Activated T-cell treated with anti-CD3 and anti-CD28 coated beads, Interleukin-2, amount 50 U/mL, for 72 hours (primary cell): ENCODE results near the gene METAP1D. TPM values are rescaled to one million over a fixed set of nuclear protein-coding genes. Genes with fewer than 3 reads are reported as not detected.
"Not testable (repeated sequence)": the region's sequence is repeated elsewhere in the genome, so short reads cannot be mapped to it uniquely, and the experiment has no call there.

Source experiments
- ATAC-seq, 2 donors: fragments of 150-1000 bp; cut with Tn5 transposase; replicated peaks in 1 of 2; 2 replicates each; pipeline ENCODE4 v1.10.0; 2021; ENCODE audit warnings: moderate library complexity in 2 of 2, mild to moderate bottlenecking in 1 of 2
- DNase-seq, 2 donors: peaks; one replicate each; pipeline ENCODE4 v3.0.0; 2021 to 2022; ENCODE audit warnings: mixed read lengths in 1 of 2
- H3K27ac Mint-ChIP-seq: one replicate; pipeline ENCODE4 v1.8.0; 2022; ENCODE audit warnings: mild to moderate bottlenecking, moderate library complexity, mixed read lengths
- H3K27me3 Mint-ChIP-seq: one replicate; pipeline ENCODE4 v1.8.0; 2022; ENCODE audit warnings: low read depth, mixed read lengths
- H3K36me3 Mint-ChIP-seq, 2 donors: one replicate each; pipeline ENCODE4 v1.8.0; 2022; ENCODE audit warnings: mixed read lengths in 2 of 2, mild to moderate bottlenecking in 1 of 2; ENCODE audit not compliant: insufficient read depth in 2 of 2
- H3K4me1 Mint-ChIP-seq: one replicate; pipeline ENCODE4 v1.8.0; 2022; ENCODE audit warnings: low read depth, mixed read lengths
- H3K4me3 Mint-ChIP-seq, 2 donors: one replicate each; pipeline ENCODE4 v1.8.0; 2022; ENCODE audit warnings: mild to moderate bottlenecking in 2 of 2, mixed read lengths in 2 of 2, moderate library complexity in 2 of 2
- H3K9me3 Mint-ChIP-seq, 2 donors: one replicate each; pipeline ENCODE4 v1.8.0; 2022; ENCODE audit warnings: mixed read lengths in 2 of 2
- total RNA-seq, 2 donors: library from RNA; stranded (reverse); gene quantifications; one replicate each; pipeline ENCODE4 v1.2.3, GENCODE V29; 2022

METAP1D gene
- total RNA-seq, 2 donors from 2014 or later = 4.4 to 9.9 TPM

DNA sequence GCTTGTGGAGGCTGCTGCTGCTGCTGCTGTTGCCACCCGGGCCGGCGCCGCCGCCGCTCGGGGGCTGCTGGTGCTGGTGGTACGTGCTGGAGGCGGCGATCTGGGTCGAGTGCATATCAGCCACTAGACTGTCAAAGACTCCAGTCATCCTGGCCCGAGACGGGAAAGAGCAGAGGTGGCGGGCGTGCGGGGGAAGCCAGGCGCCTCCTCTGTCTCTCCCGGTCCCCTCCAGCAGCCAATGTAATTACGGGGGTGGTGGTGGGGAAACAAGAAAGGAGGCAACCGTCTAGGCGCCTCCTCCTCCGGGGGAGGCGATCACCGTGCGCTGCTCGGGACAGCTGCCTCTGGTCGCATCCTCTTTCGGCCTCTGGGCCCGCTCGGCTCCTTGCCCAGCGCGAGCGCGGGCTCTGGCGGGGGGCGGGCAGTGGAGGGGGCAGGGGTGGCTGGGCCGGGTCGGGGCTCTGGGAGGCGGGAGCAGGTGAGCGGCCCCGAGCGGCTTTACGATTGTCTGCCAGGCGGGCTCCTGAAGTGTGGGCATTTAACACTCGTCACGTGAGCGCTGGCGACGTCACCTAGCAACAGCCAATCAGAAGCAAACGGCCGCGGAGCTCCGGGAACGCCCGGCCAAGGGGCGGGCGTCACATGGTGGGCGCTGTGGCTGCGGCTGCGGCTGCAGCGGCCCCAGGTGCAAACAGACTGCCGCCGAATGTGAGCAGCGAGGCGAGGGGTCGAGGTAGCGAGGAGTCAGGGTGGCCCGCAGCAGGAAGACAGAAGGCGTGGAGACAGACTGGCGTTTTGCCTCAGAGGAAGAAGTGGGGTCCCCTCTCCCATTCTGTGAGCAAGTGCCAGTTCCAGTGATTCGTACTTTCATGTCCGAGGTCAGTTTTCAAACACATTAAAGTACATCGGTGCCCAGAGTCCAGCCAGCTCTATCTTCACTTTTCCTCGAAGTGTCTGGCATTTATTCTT is 102.9 kb downstream of the METAP1D start, which contains the start of gene DLX2:
Gene DLX2 (minus strand): TSS at position 510 of the 969 bp plus-strand sequence. CDS start 362 bp downstream, at position 148.
- peaks cover 67% of the 10 kb centered on the region for H3K4me1 Mint-ChIP-seq
- peaks cover 78% of the 10 kb centered on the region for H3K27me3 Mint-ChIP-seq
- H3K36me3 Mint-ChIP-seq = peaks cover 3 to 5% of the 10 kb centered on the region in 2 donors
- no peaks in the 10 kb centered on the region for H3K9me3 Mint-ChIP-seq
- peak within 1 kb of the TSS; percentile 85 to 90 for H3K4me3 Mint-ChIP-seq
- ATAC-seq = peak; percentile 63 to 64
- DNase-seq = peak; percentile 74 to 78
- peak within 1 kb of the TSS; percentile 75 for H3K27ac Mint-ChIP-seq

DNA sequence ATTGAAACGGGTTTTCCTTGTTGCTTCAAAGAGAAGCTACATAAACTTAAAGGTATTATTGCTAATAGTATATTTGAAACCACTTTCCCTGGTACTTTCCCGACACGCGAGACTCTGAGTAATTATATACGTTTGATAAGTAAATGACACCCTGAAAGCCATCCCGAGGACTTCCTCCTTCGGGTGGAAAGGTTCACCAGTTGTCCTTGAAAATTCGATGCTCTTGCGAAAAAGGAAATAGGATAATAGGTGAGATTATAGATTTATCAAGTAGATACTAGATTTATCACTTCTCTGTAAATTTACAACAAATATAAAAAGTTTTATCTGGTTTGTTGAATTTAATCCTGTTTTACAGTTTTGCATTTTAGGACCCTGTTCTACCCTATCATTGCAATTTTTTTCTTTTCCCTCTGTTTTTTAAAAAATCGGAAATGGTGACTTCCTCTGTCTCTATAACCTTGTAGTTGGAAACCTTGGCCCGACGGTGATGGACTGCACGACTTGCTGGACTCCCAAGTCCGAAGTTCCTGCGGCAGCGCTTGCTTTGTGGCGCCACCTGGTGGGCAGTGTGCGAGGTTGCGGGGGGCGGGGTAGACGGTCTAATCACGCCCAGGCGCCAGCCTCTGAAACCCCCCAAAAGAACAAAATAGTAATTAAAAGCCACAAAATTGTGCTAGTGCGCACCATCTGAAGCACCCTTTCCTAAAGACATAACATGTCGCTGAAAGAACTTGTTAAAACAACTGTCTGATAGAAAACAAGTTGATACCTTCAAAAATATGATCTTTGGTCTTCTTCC is 103.9 kb downstream of the METAP1D start:
- no peaks in the 10 kb centered on the region for H3K9me3 Mint-ChIP-seq
- H3K27me3 Mint-ChIP-seq = peaks cover 79% of the 10 kb centered on the region
- H3K36me3 Mint-ChIP-seq = peaks cover 3 to 4% of the 10 kb centered on the region in 2 donors
- DNase-seq (peak; percentile 80 to 89), ATAC-seq (peak; percentile 17 to 30)
- H3K27ac Mint-ChIP-seq = peak overlapping the region; percentile 75
- H3K4me1 Mint-ChIP-seq = peaks cover 68% of the 10 kb centered on the region
- H3K4me3 Mint-ChIP-seq = peak overlapping the region; percentile 85 to 90

DNA sequence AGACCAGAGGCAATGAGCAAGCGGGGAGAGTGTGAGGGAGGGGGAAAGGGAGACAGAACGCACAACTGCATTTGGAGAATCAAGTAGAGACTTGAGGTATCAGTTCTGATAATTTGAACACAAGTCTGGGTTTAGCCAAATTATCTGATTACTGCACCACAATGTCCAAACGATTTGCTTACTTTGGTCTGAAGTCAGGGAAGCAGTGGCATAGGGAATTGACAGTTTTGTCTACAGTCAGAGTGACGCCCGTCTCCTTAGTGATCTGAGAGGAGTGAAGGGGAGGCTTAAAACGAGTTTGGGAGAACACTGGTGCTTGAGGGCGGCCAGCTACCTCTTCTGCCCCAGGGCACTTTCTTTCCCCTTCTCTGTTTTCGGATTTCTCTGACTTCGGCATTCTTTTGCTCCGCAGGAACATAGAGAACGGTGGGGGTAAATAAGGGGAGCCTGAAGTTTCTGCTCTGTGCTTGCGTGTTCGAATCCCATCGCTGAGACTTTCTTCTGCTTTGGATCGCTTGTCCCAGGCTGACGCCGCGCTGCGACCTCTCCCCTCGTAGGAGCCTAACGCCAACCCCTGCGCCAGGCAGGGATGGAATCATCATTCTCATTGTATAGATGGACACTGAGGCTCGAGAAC is 105.8 kb downstream of the METAP1D start:
- Mint-ChIP-seq H3K4me1 (peaks cover 60% of the 10 kb centered on the region), H3K27me3 (peaks cover 90% of the 10 kb centered on the region), H3K4me3 (peak overlapping the region; percentile 77 to 78), H3K9me3 (no peaks in the 10 kb centered on the region), H3K27ac (no peak overlapping the region), H3K36me3 (peaks cover 2 to 4% of the 10 kb centered on the region in 2 donors)
- DNase-seq (no peak), ATAC-seq (no peak)

DNA sequence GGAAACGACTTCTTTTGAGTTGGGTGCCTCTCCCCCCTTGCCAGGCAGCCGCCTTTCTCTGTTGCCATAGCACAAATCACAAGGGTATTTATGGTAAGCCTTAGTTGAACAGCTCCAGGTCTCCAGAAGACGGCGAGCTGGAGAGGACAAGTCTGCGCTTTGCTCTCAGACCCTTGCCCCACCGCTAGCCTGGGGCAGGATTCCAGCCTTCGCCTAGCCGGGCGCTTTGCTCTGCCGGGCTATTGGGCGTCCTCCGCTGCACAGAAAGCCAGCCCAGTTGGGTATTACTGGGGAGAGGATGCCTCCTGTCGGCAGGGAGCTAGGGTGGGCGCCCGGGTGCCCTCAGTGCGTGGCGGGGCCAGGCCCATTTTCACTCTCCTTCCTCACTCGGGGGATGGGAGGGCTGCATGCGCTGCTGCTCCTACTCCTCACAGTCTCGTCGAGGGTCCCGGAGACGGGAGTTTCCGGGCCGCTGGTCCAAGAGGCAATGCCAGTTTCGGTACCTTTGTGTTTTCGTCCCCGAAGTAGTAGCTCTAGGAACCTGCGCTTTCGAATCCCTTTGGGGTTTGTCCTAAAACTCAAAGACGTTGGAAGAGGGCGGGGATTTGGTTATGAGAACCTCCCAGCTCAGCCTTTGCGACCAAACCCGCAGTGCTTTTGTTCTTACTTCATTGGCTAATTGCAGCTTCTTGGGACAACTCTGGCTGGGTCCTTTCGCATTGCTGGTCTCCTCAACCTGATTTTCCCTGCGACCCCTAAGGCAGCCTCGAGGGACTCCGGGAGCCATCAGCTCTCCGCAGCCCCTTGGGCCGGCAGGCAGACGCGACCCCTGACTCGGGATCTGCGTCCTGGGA is 106.6 kb downstream of the METAP1D start:
- Mint-ChIP-seq H3K27ac (no peak overlapping the region), H3K9me3 (no peaks in the 10 kb centered on the region), H3K36me3 (peaks cover 2 to 4% of the 10 kb centered on the region in 2 donors), H3K27me3 (peaks cover 83% of the 10 kb centered on the region), H3K4me1 (peaks cover 56% of the 10 kb centered on the region), H3K4me3 (peak overlapping the region; percentile 77 to 78)
- ATAC-seq = peak; percentile 44 to 49
- peak; percentile 69 for DNase-seq

DNA sequence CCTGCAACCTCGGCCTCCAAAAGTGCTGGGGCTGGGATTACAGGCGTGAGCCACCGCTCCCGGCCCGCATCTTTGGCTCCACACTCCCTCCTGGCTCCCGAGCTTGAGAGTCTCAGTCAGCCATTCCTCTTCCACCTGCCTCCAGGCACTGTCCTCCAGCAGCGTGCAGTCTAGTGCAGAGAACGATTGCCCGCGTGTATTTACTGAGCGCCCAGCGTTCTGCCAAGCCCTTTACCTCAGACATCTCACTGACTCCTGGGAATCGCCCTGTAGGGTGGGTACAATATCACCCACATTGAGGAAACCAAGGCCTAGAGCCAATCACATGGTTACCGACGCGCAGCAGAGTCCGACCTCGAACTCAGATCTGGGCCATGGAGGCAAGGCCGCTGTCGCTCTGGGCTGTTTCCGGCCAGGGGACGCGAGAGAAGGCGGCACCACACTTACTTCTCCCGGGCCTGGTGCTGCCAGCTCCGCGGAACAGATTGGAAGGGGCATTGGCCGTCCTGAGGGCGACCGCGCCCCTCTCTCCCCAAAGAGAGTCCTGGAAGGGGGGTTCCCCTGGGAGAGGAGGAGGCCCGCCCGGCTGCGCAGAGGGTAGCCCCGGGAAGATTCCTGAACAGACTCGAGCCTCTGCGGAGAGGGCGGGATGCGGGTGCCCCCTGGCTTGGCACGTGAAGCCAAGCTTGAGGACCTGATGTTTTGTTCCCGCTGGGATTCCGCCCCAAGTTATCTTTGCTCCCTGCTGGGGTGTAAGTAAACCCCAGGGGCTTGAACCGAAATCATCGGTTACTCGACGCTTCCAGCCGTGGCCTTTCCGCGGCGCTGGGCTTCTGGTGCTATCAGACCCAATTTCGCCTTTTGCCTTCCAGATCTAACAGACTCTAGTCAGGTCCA is 108.2 kb downstream of the METAP1D start:
- peaks cover 81% of the 10 kb centered on the region for H3K27me3 Mint-ChIP-seq
- no peak overlapping the region for H3K27ac Mint-ChIP-seq
- H3K36me3 Mint-ChIP-seq = peaks cover 0 to 4% of the 10 kb centered on the region in 2 donors

DNA sequence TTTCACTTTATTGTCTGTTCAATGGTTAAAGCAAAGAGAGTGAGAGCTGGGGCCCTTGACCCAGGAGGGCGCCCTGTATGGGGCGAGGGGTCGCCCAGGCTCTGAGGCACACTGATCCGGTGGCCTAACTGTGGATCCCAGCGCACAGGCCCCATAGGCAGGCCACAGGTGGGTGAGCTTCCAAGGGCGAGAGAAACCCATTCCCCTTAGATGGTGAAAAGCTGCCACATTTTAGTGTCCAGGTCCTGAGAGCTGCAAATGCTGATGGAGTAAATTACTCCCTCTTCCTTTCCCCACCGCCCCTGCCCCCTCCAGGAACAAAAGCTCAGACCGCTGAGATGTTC is 108.8 kb downstream of the METAP1D start:
- Mint-ChIP-seq H3K4me3 (peak overlapping the region; percentile 49 to 66), H3K9me3 (no peaks in the 10 kb centered on the region), H3K27me3 (peaks cover 81% of the 10 kb centered on the region), H3K4me1 (peaks cover 37% of the 10 kb centered on the region), H3K36me3 (peaks cover 0 to 4% of the 10 kb centered on the region in 2 donors), H3K27ac (no peak overlapping the region)
- ATAC-seq (no peak), DNase-seq (no peak)

More for the DNA sequence above, 108.2 kb downstream of the METAP1D start:
- no peaks in the 10 kb centered on the region for H3K9me3 Mint-ChIP-seq
- H3K4me3 Mint-ChIP-seq = peak overlapping the region; percentile 52 to 66
- DNase-seq (peak in 1 of 2 donors; percentile 16), ATAC-seq (no peak)
- peaks cover 43% of the 10 kb centered on the region for H3K4me1 Mint-ChIP-seq

DNA sequence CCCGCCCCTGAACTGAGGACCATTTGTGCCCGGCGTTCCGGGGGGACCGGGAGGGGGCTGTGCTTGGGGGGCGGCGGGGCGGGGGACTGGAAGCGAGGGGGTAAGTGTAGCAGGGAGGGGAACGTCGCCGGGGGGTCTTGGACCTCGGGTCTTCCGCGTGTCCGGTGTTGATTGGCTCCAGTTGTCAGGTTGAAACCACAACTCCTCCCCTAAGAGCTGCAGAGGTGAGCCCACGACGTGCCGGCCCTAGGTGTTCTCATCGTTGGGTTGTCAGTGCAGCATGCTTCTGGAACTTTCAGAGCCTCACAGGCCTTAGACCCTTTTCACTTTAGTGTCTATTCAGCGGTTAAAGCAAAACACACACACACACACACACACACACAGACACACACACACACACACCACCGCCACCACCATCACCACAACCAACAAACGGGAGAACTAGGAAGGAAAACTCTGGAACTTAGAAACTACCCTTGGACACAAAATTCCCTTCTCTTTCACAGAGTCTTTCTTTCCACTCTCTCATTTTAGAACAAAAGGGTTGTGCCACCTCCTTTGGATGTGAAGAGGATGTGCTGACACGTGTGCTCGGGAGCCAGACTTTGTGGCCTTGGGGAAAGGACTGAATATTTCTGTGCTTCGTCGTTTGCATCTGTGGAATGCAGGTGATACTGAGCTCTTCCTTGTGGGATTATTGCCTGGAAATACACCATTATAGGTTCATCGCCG is 109.7 kb downstream of the METAP1D start:
- peaks cover 29% of the 10 kb centered on the region for H3K4me1 Mint-ChIP-seq
- peaks cover 78% of the 10 kb centered on the region for H3K27me3 Mint-ChIP-seq

DNA sequence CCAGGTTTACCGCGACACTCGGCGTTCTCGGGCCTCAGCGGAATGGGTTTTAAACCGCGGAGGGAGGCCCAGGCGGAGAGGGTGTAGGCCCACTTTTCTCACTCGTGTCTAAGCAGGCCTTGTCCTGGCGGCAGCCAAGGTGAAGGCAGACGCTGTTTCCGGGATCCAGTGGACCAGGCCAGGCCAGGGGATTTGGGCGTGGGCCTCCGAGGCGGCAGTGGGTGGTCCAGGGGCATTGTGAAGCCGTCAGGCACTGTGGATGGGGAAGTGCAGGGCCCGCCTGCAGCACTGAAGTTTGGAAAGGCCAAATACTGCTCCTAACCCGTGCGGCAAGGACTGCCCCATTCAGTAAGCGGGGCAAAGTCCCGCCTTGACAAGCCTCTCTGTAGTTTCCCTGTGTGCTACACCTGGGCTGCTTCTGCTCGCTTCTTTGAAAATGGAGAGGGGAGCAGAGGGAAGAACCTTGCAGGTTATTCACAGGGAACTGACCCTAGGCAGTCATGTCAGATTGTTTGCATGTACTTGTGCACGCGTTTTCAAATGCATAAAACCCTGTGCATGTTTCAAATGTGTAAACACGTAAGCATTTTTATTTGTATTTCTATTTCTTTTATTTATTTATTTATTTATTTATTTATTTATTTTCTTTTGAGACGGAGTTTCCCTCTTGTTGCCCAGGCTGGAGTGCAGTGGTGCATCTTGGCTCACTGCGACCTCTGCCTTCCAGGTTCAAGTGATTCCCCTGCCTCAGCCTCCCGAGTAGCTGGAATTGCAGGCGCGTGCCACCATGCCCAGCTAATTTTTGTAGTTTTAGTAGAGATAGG is 110.4 kb downstream of the METAP1D start:
- no peak overlapping the region for H3K27ac Mint-ChIP-seq
- DNase-seq (no peak), ATAC-seq (no peak)
- H3K4me3 Mint-ChIP-seq = no peak overlapping the region
- H3K4me1 Mint-ChIP-seq = peaks cover 24% of the 10 kb centered on the region
- peaks cover 0 to 2% of the 10 kb centered on the region in 2 donors for H3K36me3 Mint-ChIP-seq
- H3K9me3 Mint-ChIP-seq = no peaks in the 10 kb centered on the region
- H3K27me3 Mint-ChIP-seq = peaks cover 70% of the 10 kb centered on the region

More for the DNA sequence above, 109.7 kb downstream of the METAP1D start:
- ATAC-seq (no peak), DNase-seq (no peak)
- Mint-ChIP-seq H3K4me3 (no peak overlapping the region), H3K36me3 (peaks cover 0 to 2% of the 10 kb centered on the region in 2 donors), H3K27ac (no peak overlapping the region), H3K9me3 (no peaks in the 10 kb centered on the region)

DNA sequence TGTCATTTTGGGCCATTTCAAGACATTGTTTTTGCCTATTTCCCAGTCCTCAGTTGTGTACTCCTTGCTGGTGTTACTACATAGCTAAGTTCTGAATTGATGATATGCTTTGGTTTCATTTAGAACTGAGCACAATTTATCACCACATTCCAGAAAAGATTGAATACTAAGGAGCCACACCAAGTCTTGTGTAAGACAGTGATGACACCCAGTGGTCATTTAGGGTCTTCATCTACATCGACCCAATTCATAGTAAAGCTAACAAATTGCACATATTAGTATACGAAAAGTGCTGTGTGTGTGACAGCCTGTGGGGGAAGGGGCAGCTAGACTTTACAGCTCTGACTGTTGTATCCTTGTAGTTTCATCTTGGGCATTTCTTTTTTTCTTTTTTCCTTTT is 113.9 kb downstream of the METAP1D start:
- H3K36me3 Mint-ChIP-seq = no peaks in the 10 kb centered on the region
- H3K4me1 Mint-ChIP-seq = peaks cover under 1% of the 10 kb centered on the region
- DNase-seq = no peak
- ATAC-seq = no peak
- H3K27ac Mint-ChIP-seq = no peak overlapping the region
- no peaks in the 10 kb centered on the region for H3K9me3 Mint-ChIP-seq
- H3K4me3 Mint-ChIP-seq = no peak overlapping the region
- H3K27me3 Mint-ChIP-seq = peaks cover 46% of the 10 kb centered on the region

DNA sequence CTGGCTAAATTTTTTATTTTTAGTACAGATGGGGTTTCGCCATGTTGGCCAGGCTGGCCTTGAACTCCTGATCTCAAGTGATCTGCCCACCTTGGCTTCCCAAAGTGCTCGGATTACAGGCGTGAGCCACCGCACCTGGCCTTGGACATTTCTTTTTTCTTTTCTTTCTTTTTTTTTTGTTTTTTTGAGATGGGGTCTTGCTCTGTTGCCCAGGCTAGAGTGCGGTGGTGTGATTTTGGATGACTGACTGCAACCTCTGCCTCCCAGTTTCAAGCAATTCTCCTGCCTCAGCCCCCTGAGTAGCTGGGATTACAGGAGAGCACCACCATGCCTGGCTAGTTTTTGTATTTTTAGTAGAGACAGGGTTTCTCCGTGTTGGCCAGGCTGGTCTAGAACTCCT is 114.4 kb downstream of the METAP1D start:
- not testable (repeated sequence) for H3K4me3 Mint-ChIP-seq, H3K36me3 Mint-ChIP-seq, H3K27ac Mint-ChIP-seq, H3K9me3 Mint-ChIP-seq, DNase-seq, ATAC-seq, H3K4me1 Mint-ChIP-seq
- H3K27me3 Mint-ChIP-seq = peaks cover 46% of the 10 kb centered on the region
